HG03139 (cell line): Measurements from ENCODE around the gene TPGS1.

Experiments
- ATAC-seq: cut with Tn5 transposase; IDR thresholded peaks from one replicate; pipeline ENCODE4 v1.9.1; 2021; ENCODE audit not compliant: unreplicated experiment

TPGS1 gene

GRCh38 chr19:566403-566802, 59.1 kb downstream of the TPGS1 start:
- ATAC-seq = no peak

- no peak for ATAC-seq
These were observed 59.5 kb downstream of the TPGS1 start for GRCh38 chr19:566844-567243.

- no peak for ATAC-seq
These were observed 60.1 kb downstream of the TPGS1 start for GRCh38 chr19:567296-567900.
